Muscle layer of duodenum (tissue), 2 donors: ENCODE data around the gene SAA1.
"Not testable (repeated sequence)": the region's sequence is repeated elsewhere in the genome, so short reads cannot be mapped to it uniquely, and the experiment has no call there.

Experiments used
- H3K27ac ChIP-seq: one replicate; pipeline ENCODE4 v1.7.0; 2013; ENCODE audit warnings: mild to moderate bottlenecking, low read length
- H3K27me3 ChIP-seq: one replicate; pipeline ENCODE4 v1.7.0; 2013; ENCODE audit warnings: low read depth, mild to moderate bottlenecking, control low read depth, low read length
- H3K36me3 ChIP-seq, 2 donors: one replicate each; pipeline ENCODE4 v1.7.0; 2013; ENCODE audit warnings: low read length in 2 of 2, control low read depth in 1 of 2, mild to moderate bottlenecking in 1 of 2; ENCODE audit not compliant: insufficient read depth in 2 of 2, control insufficient read depth in 1 of 2
- H3K4me1 ChIP-seq, 2 donors: one replicate each; pipeline ENCODE4 v1.7.0; 2013; ENCODE audit warnings: low read length in 2 of 2, mild to moderate bottlenecking in 2 of 2, control low read depth in 1 of 2, moderate library complexity in 1 of 2; ENCODE audit not compliant: insufficient read depth in 2 of 2, control insufficient read depth in 1 of 2
- H3K4me3 ChIP-seq, 2 donors: one replicate each; pipeline ENCODE4 v1.7.0; 2013; ENCODE audit warnings: low read length in 2 of 2, low read depth in 1 of 2, mild to moderate bottlenecking in 1 of 2
- H3K9me3 ChIP-seq, 2 donors: one replicate each; pipeline ENCODE4 v1.7.0; 2013; ENCODE audit warnings: low read length in 2 of 2, control low read depth in 1 of 2, mild to moderate bottlenecking in 1 of 2; ENCODE audit not compliant: control insufficient read depth in 1 of 2
- donor health status: healthy.

Gene SAA1

DNA sequence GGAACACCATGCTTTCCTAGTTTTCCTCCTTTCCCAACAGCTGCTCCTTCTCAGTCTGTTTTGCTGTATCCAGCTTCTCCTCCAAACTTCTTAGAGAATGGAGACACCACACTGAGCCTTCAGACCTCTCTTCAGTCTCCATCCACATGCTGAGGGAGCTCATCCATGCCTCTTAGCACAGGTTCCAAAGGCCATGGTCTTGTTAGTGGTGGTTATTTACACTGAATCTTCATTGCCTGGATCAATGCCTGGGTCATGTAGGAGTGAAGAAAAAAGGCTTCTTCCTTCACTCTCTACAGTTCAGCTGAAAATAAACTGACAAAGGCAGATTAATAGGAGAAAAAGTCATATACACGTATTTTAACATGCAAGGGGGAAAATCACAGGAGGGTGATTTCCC is 26.4 kb upstream of the SAA1 start:
- no peak overlapping the region for H3K27ac ChIP-seq

DNA sequence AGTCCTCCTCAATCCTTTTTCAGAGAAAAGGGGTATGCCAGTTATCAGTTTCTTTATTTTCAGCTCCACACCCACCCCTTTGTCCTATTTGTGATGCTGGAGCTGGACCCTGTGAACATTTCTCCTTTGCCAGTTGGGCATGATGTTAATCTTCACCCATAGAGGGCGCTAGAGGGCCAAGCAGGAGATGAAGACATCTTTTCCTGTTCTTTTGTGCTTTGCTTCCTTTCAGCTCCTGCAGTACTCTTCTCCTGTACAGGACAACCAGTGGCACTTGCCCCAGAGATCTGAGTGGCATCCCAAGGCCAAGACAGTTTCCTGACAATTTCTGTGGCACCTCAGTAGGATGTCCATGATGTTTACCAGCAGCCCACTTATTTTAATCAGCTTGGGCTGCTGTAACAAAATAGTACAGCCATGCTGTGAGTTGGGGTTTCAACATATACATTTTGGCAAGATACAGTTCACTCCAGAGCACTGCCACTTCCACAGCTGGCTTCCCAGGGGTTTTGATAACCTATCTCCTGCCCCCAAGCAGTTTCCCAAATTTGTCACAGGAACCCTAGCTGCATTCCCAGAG is 22.2 kb upstream of the SAA1 start:
- Histone ChIP-seq H3K4me1 (no peaks in the 10 kb centered on the region), H3K4me3 (no peak overlapping the region), H3K27me3 (no peaks in the 10 kb centered on the region), H3K36me3 (no peaks in the 10 kb centered on the region), H3K9me3 (no peaks in the 10 kb centered on the region), H3K27ac (no peak overlapping the region)

More for the DNA sequence above, 26.4 kb upstream of the SAA1 start:
- H3K4me3 ChIP-seq: no peak overlapping the region
- no peaks in the 10 kb centered on the region for H3K36me3 ChIP-seq
- no peaks in the 10 kb centered on the region for H3K9me3 ChIP-seq
- H3K27me3 ChIP-seq: no peaks in the 10 kb centered on the region
- H3K4me1 ChIP-seq: no peaks in the 10 kb centered on the region

DNA sequence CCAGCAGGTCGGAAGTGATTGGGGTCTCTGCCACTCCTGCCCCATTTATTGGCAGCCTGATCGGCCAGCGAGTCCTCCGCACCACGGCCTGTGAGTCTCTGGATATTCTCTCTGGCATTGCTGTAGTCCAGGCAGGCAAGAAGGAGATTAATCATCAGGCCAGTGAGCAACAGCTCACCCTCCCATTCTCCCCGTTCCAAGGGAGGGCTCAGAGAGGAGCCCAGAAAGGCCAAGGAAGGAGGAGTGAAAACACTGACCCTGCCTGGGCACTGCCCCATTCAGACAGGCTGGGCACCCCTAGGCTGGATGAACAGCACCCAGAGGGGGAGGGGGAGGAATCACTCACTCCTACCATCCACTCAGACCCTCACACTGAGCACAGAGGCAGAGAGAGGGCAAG is 20.7 kb upstream of the SAA1 start:
- no peak overlapping the region for H3K27ac ChIP-seq
- H3K4me3 ChIP-seq: no peak overlapping the region

DNA sequence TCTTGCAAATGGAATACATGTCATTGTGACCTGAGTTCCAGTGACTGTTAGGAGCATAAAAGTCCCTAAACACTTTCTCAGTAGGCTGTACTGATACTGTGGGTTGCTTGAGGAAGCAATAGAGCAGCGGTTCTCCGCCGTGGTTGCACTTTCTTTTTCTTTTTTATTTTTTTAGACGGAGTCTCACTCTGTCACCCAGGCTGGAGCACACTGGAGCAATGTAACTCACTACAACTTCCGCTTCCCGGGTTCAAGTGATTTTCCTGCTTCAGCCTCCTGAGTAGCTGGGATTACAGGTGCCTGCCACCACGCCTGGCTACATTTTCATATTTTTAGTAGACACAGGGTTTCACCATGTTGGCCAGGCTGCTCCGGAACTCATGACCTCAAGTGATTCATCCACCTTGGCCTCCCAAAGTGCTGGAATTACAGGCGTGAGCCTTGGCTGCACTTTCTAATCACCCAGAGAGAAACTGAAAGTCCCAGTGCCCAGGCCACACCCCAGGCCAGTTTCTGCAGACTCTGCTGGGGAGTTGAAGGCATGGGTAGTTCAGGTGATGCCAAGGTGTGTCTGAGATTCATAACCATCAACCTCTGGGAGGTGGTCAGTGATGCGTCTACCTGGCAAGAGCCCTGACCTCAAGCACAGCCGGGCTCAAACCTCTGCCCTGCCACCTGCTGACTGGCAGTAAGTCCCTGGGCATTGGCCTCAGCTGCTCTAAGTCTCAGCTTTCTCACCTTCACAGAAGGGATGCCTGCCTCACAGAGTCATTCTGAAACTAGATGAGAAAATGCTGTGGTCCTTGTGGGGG is 19.5 kb upstream of the SAA1 start:
- not testable (repeated sequence) for H3K9me3 ChIP-seq, H3K27me3 ChIP-seq, H3K4me3 ChIP-seq, H3K36me3 ChIP-seq, H3K27ac ChIP-seq, H3K4me1 ChIP-seq

More for the DNA sequence above, 20.7 kb upstream of the SAA1 start:
- no peaks in the 10 kb centered on the region for H3K36me3 ChIP-seq
- no peaks in the 10 kb centered on the region for H3K9me3 ChIP-seq
- no peaks in the 10 kb centered on the region for H3K27me3 ChIP-seq
- H3K4me1 ChIP-seq: no peaks in the 10 kb centered on the region

DNA sequence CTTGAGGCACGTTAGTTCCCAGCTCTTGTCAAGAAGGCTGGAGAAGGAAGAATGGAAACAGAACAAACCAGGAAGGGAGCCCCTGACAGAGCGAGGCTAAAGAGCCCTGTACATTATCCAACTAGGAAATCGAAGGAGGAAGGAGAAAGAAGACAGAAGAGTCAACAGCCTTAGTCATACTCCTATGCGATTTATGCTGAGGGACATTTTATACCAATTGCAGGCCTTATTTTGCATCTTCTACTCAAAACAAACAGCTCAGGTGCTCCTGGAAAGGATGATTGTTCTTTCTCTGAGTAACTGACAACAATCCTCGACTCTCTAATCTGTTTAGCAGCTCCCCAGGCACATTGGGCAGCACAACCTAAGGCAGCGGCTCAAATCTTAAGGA is 18.9 kb upstream of the SAA1 start:
- H3K27me3 ChIP-seq, H3K9me3 ChIP-seq, H3K4me3 ChIP-seq, H3K4me1 ChIP-seq, H3K36me3 ChIP-seq, H3K27ac ChIP-seq: not testable (repeated sequence)

DNA sequence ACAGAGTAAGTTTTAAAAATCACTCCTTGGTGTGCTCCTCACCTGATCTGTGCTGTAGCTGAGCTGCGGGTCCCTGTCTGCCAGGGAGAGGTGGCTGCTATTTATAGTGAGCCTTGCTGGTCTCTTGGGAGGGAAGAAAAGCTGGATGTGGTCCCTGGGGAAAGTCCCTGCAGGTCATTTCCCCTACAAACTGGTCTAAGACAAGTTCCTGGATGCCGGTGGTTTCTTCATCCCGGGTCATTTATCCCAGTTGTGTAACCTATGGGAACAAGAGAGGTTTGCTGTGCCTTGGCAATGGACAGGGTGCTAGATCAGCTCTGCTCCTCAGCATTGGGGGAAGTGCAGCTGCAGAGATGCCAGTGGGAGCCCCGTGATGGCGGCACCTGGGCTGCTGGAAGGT is 17.5 kb upstream of the SAA1 start, which contains the start of gene SAA2:
SAA2 (minus strand) TSS at position 108 of the 400 bp plus-strand sequence. CDS start 657 bp downstream, outside the sequence.
- Histone ChIP-seq H3K4me1 (no peaks in the 10 kb centered on the region), H3K36me3 (no peaks in the 10 kb centered on the region), H3K27ac (no peak within 1 kb of the TSS), H3K9me3 (no peaks in the 10 kb centered on the region), H3K4me3 (no peak within 1 kb of the TSS), H3K27me3 (no peaks in the 10 kb centered on the region)

DNA sequence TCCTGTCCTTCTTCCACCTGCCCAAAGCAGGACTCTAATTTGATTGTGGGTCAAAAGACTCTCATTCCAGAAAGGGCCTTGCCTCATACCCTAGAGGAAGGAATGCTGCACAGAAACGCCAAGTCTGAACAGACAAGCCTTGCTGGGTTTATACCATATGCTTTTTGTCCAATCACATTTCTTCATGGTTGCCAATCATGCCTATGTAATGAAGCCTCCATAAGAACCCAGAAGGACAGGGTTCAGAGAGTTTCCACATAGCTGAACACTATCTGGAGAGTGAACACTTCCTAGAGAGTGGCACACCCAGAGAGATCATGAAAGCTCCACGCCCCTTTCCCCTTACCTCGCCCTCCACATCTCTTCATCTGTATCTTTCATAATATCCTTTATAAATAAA is 12.8 kb upstream of the SAA1 start:
- H3K27me3 ChIP-seq: no peaks in the 10 kb centered on the region
- no peak overlapping the region for H3K4me3 ChIP-seq
- no peaks in the 10 kb centered on the region for H3K36me3 ChIP-seq
- no peaks in the 10 kb centered on the region for H3K9me3 ChIP-seq
- H3K27ac ChIP-seq: no peak overlapping the region
- no peaks in the 10 kb centered on the region for H3K4me1 ChIP-seq

DNA sequence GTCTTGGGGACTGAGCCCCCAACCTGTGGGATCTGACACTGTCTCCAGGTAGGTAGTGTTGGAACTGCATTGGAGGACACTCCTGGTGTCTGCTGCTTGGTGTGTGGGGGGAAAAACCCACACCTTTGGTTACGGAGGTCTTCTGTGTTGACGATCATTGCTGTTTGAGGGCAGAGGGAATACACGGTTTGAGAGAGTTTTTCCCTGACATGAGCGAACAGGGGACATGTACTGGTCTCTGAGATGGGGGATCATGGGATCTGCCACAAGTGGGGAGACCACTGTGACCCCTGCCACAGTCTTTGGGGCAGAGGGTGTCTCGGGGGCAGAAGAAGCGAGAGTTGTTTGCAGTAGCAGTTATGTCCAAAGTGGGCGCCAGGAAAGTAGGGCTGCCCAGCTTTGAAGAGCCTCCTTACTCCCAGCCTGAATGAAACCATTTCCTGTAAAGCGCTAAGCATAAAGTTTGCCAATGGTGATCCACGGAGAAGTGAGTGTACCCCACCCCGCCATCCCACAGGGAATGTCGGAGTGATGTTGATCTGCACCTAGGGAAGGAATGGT is 12.2 kb upstream of the SAA1 start:
- Histone ChIP-seq H3K4me1 (no peaks in the 10 kb centered on the region), H3K27ac (no peak overlapping the region), H3K36me3 (no peaks in the 10 kb centered on the region), H3K4me3 (no peak overlapping the region), H3K27me3 (no peaks in the 10 kb centered on the region), H3K9me3 (no peaks in the 10 kb centered on the region)

DNA sequence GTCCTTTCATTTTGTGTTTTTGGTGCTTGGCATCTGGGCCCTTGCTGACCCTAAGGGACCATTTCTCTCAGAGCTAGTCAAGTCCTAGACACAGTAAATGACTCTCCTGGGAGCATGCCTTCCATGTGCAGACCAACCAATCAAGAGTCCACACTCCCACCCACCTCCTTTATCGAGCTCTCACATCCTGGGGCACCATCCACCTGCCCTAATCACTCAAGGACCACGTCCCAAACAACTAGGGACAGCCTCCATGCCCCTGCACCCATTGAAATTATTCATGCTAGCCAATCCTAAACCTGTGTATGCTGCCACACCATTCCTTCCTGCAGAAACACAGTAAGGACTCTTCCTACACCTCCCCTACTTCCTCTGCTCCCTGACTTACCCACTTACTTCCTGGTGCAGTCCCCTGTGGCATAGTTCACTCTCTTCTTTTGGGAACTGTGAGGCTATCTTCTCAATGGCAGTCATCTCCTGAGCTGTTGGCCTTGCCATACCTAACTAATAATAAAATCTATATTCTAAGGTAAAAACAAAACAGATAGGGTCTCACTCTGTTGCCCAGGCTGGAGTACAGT is 11.2 kb upstream of the SAA1 start:
- Histone ChIP-seq H3K36me3 (no peaks in the 10 kb centered on the region), H3K27me3 (no peaks in the 10 kb centered on the region), H3K27ac (no peak overlapping the region), H3K9me3 (no peaks in the 10 kb centered on the region), H3K4me3 (no peak overlapping the region), H3K4me1 (no peaks in the 10 kb centered on the region)

DNA sequence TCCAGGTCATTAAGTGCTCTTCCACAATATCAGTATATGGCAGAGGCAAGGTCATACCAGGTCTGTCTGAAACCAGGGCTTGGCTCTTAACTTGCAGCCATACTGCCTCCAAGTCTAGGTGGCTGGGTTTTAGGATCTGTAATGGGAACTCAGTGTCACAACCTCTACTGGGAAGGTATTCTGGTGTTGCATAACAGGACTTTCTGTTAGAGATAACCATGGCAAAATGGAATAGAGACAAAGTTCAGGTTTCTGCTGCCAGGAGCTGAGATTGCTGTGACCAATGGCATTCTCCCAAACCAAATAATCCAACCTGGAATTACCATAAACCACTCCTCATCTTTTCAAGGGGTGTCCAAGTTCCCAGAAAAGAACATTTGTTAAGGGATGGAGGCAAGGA is 6.8 kb upstream of the SAA1 start:
- H3K27ac ChIP-seq: no peak overlapping the region
- no peak overlapping the region for H3K4me3 ChIP-seq
- no peaks in the 10 kb centered on the region for H3K27me3 ChIP-seq
- H3K9me3 ChIP-seq: no peaks in the 10 kb centered on the region
- H3K4me1 ChIP-seq: no peaks in the 10 kb centered on the region
- H3K36me3 ChIP-seq: no peaks in the 10 kb centered on the region

DNA sequence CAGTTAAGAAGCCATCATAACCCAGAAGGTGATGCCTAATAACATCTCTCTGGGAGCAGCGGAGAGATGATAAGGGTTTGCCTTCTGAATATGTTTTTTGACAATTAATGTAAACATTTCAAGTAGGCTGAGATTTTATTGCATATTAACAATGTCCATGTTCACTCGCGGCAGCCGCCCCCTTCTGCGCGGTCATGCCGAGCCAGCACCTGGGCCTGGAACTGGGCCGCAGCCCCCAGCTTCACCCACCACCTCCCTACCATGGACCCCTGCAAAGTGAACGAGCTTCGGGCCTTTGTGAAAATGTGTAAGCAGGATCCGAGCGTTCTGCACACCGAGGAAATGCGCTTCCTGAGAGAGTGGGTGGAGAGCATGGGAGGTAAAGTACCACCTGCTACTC is 4.3 kb upstream of the SAA1 start:
- Histone ChIP-seq H3K27me3 (no peaks in the 10 kb centered on the region), H3K36me3 (no peaks in the 10 kb centered on the region), H3K4me1 (no peaks in the 10 kb centered on the region), H3K4me3 (no peak overlapping the region), H3K27ac (no peak overlapping the region), H3K9me3 (no peaks in the 10 kb centered on the region)
